ENCODE data around the gene GSTK1. TPM values are rescaled to one million over a fixed set of nuclear protein-coding genes. Genes with fewer than 3 reads are reported as not detected.

GSTK1 gene
- polyA plus RNA-seq, 1 donor from 2014 or later: 12.8 TPM

DNA sequence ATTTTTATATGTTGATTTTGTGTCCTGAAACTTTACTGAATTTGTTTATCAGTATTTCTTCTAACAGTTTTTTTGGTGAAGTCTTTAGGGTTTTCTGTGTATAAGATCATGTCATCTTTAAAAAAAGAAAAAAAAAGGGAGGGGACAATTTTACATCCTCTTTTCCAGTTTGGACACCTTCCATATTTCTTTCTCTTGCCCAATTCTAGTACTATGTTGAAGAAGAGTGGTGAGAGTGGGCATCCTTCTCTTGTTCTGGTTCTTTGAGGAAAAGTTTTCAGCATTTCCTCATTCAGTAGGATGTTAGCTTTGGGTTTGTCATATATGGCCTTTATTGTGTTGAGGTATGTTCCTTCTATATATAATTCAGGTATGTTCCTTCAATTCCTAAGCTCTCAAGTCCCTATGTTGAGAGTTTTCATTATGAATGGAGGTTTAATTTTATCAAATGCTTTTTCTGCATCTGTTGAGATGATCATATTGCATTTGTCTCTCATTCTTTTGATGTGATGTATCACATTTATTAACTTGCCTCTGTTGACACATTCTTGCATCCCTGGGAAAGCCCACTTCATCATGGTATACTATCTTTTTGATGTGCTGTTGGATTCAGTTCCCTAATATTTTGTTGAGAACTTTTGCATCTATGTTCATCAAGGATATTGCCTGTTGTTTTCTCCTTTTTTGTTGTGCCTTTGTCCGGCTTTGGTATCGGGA lies 29.3 kb upstream of the GSTK1 start:
- H3K9me2 ChIP-seq (ENCODE audit: insufficient read depth, low read length): no peaks in the 10 kb centered on the region
- H3K4me2 ChIP-seq (ENCODE audit: low read length): no peak overlapping the region
- TF ChIP-seq, protein P1, sequence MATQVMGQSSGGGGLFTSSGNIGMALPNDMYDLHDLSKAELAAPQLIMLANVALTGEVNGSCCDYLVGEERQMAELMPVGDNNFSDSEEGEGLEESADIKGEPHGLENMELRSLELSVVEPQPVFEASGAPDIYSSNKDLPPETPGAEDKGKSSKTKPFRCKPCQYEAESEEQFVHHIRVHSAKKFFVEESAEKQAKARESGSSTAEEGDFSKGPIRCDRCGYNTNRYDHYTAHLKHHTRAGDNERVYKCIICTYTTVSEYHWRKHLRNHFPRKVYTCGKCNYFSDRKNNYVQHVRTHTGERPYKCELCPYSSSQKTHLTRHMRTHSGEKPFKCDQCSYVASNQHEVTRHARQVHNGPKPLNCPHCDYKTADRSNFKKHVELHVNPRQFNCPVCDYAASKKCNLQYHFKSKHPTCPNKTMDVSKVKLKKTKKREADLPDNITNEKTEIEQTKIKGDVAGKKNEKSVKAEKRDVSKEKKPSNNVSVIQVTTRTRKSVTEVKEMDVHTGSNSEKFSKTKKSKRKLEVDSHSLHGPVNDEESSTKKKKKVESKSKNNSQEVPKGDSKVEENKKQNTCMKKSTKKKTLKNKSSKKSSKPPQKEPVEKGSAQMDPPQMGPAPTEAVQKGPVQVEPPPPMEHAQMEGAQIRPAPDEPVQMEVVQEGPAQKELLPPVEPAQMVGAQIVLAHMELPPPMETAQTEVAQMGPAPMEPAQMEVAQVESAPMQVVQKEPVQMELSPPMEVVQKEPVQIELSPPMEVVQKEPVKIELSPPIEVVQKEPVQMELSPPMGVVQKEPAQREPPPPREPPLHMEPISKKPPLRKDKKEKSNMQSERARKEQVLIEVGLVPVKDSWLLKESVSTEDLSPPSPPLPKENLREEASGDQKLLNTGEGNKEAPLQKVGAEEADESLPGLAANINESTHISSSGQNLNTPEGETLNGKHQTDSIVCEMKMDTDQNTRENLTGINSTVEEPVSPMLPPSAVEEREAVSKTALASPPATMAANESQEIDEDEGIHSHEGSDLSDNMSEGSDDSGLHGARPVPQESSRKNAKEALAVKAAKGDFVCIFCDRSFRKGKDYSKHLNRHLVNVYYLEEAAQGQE (IDR thresholded peaks at IDR 0.05; ENCODE audit: borderline replicate concordance): no peak
- TF ChIP-seq EP300 (conservative IDR thresholded peaks at IDR 0.05; ENCODE audit: poor library complexity, severe bottlenecking) (no peak), SMC3 (conservative IDR thresholded peaks at IDR 0.05; ENCODE audit: poor library complexity) (no peak)
- TF ChIP-seq, protein P2, sequence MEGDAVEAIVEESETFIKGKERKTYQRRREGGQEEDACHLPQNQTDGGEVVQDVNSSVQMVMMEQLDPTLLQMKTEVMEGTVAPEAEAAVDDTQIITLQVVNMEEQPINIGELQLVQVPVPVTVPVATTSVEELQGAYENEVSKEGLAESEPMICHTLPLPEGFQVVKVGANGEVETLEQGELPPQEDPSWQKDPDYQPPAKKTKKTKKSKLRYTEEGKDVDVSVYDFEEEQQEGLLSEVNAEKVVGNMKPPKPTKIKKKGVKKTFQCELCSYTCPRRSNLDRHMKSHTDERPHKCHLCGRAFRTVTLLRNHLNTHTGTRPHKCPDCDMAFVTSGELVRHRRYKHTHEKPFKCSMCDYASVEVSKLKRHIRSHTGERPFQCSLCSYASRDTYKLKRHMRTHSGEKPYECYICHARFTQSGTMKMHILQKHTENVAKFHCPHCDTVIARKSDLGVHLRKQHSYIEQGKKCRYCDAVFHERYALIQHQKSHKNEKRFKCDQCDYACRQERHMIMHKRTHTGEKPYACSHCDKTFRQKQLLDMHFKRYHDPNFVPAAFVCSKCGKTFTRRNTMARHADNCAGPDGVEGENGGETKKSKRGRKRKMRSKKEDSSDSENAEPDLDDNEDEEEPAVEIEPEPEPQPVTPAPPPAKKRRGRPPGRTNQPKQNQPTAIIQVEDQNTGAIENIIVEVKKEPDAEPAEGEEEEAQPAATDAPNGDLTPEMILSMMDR (IDR thresholded peaks at IDR 0.05; ENCODE audit: poor library complexity, severe bottlenecking): no peak
- peaks cover 4% of the 10 kb centered on the region for H3K9me3 ChIP-seq (ENCODE audit: low read length)
- no peaks in the 10 kb centered on the region for H3F3A ChIP-seq (ENCODE audit: insufficient read depth, low read length, poor library complexity, severe bottlenecking)
- H2AFZ ChIP-seq (ENCODE audit: low read depth, low read length): no peak overlapping the region
- no peaks in the 10 kb centered on the region for H3K36me3 ChIP-seq (ENCODE audit: insufficient read depth, low read length)
- H3K79me2 ChIP-seq (replicated peaks; ENCODE audit: insufficient read depth, low read length): no peaks in the 10 kb centered on the region
- H3K4me3 ChIP-seq (ENCODE audit: low read length): no peak overlapping the region
- no peaks in the 10 kb centered on the region for H3K27me3 ChIP-seq (ENCODE audit: insufficient read depth, low read depth, low read length)
- H3K27ac ChIP-seq (ENCODE audit: low read length): no peak overlapping the region
- H3K9ac ChIP-seq (ENCODE audit: low read length): no peak overlapping the region
- no peaks in the 10 kb centered on the region for H4K20me1 ChIP-seq (ENCODE audit: insufficient read depth)

- H3K4me2 ChIP-seq (ENCODE audit: low read length): no peak overlapping the region
- no peak for TF ChIP-seq EZH2 (IDR thresholded peaks at IDR 0.05; ENCODE audit: borderline replicate concordance, insufficient read depth, low read length, poor library complexity, severe bottlenecking)
- TF ChIP-seq, protein P1 (IDR thresholded peaks at IDR 0.05; ENCODE audit: borderline replicate concordance): no peak
- TF ChIP-seq, protein P2 (IDR thresholded peaks at IDR 0.05; ENCODE audit: poor library complexity, severe bottlenecking): no peak
- TF ChIP-seq TAF1 (IDR thresholded peaks at IDR 0.05; ENCODE audit: low read depth): no peak
- no peak for TF ChIP-seq POLR2AphosphoS5 (IDR thresholded peaks at IDR 0.05)
- no peak for TF ChIP-seq MXI1 (conservative IDR thresholded peaks at IDR 0.05; ENCODE audit: poor library complexity, severe bottlenecking)
- no peak for TF ChIP-seq EP300 (conservative IDR thresholded peaks at IDR 0.05; ENCODE audit: poor library complexity, severe bottlenecking)
- TF ChIP-seq SMC3 (conservative IDR thresholded peaks at IDR 0.05; ENCODE audit: poor library complexity): no peak
- TF ChIP-seq RAD21 (conservative IDR thresholded peaks at IDR 0.05): no peak
- no peaks in the 10 kb centered on the region for H3K36me3 ChIP-seq (ENCODE audit: insufficient read depth, low read length)
- no peak overlapping the region for H2AFZ ChIP-seq (ENCODE audit: low read depth, low read length)
- H3F3A ChIP-seq (ENCODE audit: insufficient read depth, low read length, poor library complexity, severe bottlenecking): no peaks in the 10 kb centered on the region
- no peaks in the 10 kb centered on the region for H3K79me2 ChIP-seq (replicated peaks; ENCODE audit: insufficient read depth, low read length)
- no peaks in the 10 kb centered on the region for H4K20me1 ChIP-seq (ENCODE audit: insufficient read depth)
- H3K4me3 ChIP-seq (ENCODE audit: low read length): no peak overlapping the region
- H3K27me3 ChIP-seq (ENCODE audit: insufficient read depth, low read depth, low read length): no peaks in the 10 kb centered on the region
- no peak overlapping the region for H3K27ac ChIP-seq (ENCODE audit: low read length)
- no peaks in the 10 kb centered on the region for H3K9me2 ChIP-seq (ENCODE audit: insufficient read depth, low read length)
- H3K9ac ChIP-seq (ENCODE audit: low read length): no peak overlapping the region
- peaks cover 4% of the 10 kb centered on the region for H3K9me3 ChIP-seq (ENCODE audit: low read length)
Observed at GRCh38 chr7:143234533-143234875, 28.7 kb upstream of the GSTK1 start.

All from neural cell (in vitro differentiated cells).